GM23248 (cell line): ENCODE results near the gene ALX3.

Experiments
- EZH2 ChIP-seq: fragments of 200-600 bp; sonication (generic); IDR thresholded peaks from 2 replicates; pipeline ENCODE4 v1.6.1; 2018; ENCODE audit warnings: antibody characterized with exemption, mild to moderate bottlenecking; ENCODE audit not compliant: insufficient read depth, poor library complexity, severe bottlenecking
- EZH2phosphoT487 ChIP-seq: fragments of 200-600 bp; sonication (generic); IDR thresholded peaks from 2 replicates; pipeline ENCODE4 v1.6.1; 2018; ENCODE audit warnings: antibody characterized with exemption, moderate library complexity, mild to moderate bottlenecking, low read depth; ENCODE audit not compliant: insufficient read depth

DNA sequence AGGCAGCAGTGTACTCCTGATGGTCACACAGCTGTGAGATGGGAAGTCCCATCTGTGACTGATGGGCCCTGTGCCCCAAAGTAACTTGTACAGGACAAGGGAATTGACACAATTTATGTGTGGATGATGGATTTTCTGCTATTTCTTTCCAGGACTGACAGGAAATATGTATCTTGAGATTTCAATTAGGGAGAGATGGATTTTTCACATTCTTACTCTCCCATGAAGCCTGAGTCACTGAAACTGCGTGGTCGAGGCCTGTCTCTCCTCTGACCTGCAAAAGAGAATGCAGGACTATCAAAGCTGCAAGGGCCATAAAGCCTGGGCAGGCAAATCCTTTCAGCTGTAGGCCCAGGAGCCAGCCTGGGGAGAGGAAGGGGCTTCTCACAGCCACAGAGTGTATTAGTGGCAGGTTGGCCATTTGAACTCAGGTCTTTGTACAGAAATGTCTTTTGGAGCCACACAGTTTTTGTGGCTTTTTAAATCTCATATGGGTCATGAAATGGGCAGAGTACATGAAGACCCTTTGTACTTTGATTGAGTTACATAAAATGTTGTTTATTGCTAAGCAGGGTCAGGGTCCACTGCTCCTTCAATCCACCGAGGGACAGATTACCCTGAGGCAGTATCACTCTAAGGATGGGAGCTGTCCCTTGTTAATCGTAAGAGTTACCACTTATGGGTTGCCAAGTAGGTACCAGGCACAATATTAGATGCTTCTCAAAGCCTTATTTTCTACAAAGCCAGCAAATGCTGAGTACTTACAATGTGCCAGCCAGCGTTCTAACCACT lies 14.8 kb downstream of the ALX3 start:
- no peak for TF ChIP-seq EZH2
- TF ChIP-seq EZH2phosphoT487 = no peak
